Activated CD4-positive, CD25-positive, alpha-beta regulatory T cell treated with anti-CD3 and anti-CD28 coated beads, Interleukin-2, amount 50 U/mL, for 16 hours (primary cell): ENCODE data around the gene COL9A3.

Experiments used
- DNase-seq: peaks from one replicate; pipeline ENCODE4 v3.0.0-alpha.2; 2020; ENCODE audit warnings: low read depth, low spot score

COL9A3 gene

DNA sequence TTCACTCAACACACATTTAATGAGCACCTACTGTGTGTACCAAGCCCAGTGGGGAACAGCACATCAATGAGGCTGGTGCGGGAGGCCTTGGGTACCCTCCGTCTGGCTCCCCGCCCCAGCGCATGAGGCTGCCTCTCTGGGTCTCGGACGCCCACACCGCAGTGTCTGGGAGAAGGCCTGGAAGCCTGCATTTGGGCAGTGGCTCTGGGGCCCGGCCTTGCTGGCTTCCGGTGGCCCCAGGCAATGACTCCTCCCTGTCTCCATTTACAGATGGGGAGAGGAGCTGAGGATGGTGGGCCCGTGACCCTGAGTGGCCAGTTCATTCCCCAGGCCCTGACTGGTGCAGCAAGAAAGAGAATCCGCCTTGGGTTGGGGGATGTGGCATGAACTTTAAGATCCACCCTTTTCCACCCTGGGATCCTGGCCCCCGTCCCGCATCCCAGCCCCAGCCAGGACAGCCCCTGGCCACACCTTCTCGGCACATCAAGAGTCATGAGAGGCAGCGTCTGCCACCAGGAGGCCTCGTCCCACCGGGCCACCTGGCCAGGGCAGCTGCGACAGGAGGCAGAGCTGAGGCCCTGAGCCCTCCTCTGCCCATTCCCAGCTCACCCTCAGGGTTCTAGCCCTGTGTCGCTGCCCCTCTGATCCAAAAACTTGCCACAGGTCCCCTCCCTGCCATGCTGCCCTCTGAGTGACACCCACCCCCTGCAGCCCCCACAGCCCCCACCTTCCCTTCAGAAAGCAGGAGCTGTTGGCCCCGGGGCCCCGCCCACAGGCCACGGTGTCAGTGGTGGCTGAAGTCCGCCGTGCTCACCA, 38.0 kb upstream of the COL9A3 start:
- DNase-seq: no peak

DNA sequence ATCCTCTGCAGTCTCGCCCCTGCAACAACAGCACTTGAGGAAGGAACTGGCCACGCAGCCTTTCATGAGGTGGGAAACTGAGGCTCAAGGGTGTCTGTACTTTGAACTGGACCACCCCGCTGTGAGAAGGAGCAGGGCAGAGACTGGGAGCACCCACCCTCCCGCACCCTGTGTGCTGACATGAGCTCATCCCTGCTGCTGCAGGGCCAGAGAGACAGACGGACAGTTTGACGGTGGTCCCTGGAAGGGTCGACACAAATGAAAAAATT, 37.5 kb upstream of the COL9A3 start:
- DNase-seq: no peak

- no peak for DNase-seq
Measured at GRCh38 chr20:62780204-62780603, 36.6 kb upstream of the COL9A3 start.

- DNase-seq: no peak
Measured at GRCh38 chr20:62780696-62781095, 36.2 kb upstream of the COL9A3 start.

DNA sequence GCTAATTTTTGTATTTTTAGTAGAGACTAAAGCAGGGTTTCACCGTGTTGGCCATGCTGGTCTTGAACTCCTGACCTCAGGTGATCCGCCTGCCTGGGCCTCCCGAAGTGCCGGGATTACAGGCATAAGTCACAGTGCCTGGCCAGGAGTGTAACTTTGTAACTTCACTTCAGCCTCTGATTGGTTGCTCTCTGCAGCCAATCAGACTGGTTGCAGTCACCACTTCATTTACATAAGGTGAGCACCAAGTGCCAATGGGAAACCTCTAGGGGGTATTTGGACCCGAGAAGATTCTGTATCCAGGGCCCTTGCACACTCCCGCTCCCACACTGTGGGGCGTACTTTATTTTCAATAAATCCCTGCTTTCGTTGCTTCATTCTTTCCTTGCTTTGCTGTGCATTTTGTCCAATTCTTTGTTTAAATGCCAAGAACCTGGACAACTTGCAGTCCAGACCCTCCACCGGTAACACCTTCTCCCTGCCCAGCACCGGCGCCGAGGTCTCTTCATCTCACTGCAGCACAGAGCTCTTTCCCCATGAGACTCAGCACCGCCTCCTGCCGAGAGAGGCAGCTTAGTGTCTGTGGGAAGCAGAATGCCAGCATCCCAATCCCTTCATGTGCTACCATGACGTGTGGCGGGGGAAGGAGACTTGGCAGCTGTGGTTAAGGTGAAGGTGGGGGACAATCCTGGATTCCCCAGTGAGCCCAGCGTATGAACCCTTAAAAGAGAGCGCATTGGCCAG, 34.5 kb upstream of the COL9A3 start:
- no peak for DNase-seq

DNA sequence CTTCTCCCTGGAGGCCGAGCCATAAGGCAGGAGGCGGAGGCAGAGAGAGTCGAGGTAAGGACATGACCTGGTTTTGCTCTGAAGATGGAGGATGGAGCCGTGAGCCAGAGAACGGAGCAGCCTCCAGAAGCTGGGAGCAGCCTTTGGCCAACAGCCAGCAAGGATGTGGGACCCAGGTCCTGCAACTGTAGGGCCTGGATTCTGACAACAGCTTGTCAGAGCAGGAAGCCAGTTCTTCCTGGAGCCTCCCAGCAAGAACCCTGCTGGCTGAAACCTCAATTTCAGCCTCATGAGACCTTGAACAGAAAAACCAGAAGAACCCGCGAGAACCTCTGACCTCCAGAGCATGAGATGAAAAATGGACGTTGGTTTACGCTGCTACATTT, 34.0 kb upstream of the COL9A3 start:
- no peak for DNase-seq

DNA sequence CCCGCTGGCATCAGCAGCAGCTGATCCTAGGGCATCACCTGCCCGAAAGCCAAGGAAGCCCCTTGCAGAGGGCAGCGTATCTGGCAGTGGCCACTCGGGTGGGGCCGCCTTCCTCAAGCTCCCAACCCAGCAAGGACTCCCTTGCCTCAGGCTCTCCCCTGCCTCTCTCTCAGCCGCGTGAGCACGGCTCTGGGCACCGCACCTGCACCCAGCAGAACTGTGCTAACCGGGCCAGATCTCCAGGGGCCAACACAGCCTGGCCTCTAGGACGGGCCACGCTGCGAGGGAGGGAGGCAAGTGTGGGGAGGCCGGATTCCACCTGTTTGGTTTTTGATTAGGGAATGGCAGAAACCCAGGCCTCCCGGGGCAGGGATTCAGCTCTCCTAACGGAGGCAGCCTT, 32.4 kb upstream of the COL9A3 start:
- no peak for DNase-seq

- no peak for DNase-seq
Measured at GRCh38 chr20:62785393-62785792, 31.5 kb upstream of the COL9A3 start.

- DNase-seq: no peak
Measured at GRCh38 chr20:62786157-62786556, 30.7 kb upstream of the COL9A3 start.

DNA sequence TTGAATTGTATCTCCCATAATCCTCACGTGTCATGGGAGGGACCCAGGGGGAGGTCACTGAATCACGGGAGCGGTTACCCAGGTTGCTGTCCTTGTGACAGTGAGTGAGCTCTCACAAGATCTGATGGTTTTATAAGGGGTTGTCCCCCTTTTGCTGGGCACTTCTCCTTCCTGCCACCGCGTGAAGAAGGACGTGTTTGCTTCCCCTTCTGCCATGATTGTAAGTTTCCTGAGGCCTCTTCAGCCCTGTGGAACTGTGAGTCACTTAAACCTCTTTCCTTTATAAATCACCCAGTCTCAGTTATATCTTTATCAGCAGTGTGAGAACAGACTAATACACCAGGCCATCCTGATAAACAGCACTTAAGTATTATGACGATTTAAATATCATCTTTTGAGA, 29.5 kb upstream of the COL9A3 start:
- DNase-seq: no peak

GRCh38 chr20:62787866-62788265, 29.0 kb upstream of the COL9A3 start:
- DNase-seq: no peak

DNA sequence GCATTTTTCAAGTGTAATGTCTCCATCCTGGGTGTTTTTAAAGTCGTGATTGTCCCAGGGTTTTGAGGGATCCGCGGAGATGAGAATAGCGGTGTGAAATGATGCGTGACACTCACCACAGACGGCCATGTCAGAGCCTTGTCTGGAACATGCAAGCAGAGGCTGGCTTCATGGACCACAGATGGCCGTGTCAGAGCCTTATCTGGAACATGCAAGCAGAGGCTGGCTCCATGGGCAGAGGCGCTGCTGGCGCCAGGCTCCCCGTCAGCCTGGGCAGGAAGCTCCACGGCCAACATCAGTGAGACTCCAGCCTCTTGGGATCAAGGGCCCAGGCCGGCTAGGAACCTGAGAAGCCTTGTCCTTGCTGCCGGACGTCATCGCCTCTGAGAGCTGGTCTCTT, 28.2 kb upstream of the COL9A3 start:
- DNase-seq: no peak

- no peak for DNase-seq
Measured at GRCh38 chr20:62790075-62790474, 26.8 kb upstream of the COL9A3 start.

DNA sequence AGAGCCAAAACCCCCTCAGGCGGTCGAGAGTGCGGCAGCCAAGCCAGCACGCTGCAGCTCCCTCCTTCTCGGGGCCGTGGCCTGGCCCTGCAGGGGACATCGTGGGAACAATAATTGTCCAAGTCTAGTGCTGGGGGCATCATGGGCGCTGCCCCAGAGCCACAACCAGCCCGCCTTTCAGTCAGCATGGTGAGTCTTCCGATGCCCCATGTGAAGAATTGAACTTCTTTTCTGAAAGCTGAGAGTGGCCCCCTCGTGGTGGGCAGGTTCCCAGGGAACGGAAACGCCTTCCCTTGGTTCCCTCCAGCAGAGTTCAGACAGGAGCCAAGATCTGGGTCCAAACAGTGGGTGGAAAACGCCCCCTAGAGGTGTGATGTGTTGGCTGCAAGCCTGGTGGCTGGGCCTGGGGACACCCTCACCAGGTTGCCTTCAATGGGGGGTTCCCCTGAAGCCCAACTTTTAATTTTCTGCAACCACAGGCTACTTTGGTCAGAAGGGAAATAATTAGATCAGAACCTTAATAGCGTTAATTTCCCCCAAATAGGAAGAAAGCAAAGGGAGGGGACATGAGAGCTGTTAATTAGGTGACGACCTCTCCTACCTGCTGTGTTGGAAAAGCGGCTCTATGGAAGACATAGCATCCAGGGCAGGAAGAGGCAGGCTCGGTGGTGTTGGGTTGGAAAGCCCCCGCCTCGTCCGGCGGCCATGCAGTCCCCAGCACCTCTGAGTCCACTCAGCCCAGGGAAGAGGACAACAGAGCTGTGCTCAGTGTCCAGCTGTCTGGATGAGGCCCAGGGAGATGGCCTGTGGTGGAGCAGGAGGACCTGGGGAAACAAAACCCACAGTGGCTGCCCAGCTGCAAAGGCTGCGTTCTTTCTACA, 25.3 kb upstream of the COL9A3 start:
- DNase-seq: peak; percentile 40

DNA sequence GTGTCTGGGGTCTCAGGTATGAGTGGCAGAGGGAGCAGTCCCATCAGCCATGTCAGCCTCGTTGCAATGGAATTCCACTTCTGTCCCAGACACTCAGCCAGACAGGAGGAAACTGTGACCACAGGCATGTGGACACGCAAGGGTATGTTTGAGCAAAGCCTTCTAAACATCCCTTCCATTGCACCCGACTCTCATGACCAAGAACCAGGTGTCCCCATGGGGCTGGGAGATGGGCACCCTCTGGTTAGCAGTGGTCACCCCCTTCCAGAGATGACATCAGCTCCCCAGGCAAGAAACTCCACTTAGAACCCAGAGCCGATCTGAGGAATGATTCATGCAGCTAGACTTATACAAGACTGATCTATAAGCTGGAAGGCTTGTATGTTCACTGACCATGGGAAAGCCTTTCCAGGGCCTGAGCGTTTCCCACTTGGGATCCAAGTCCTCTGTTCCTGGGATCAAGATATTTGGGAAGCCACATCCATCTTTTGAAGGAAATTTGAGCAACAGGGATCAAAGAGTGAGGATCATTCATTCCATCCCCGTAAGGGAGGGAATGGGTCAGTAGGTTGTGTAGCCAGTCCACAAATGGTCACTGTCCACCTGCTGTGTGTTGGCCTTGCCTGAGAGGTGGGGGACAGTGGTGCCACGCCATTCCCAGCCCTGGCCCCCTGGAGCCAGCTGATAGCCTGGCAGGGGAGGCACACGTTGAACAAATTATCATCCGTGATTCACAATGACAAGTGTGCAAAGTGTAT, 24.5 kb upstream of the COL9A3 start:
- DNase-seq: no peak

GRCh38 chr20:62792940-62793756, 23.7 kb upstream of the COL9A3 start:
- DNase-seq: no peak

GRCh38 chr20:62793757-62794006, 23.2 kb upstream of the COL9A3 start:
- DNase-seq: no peak

DNA sequence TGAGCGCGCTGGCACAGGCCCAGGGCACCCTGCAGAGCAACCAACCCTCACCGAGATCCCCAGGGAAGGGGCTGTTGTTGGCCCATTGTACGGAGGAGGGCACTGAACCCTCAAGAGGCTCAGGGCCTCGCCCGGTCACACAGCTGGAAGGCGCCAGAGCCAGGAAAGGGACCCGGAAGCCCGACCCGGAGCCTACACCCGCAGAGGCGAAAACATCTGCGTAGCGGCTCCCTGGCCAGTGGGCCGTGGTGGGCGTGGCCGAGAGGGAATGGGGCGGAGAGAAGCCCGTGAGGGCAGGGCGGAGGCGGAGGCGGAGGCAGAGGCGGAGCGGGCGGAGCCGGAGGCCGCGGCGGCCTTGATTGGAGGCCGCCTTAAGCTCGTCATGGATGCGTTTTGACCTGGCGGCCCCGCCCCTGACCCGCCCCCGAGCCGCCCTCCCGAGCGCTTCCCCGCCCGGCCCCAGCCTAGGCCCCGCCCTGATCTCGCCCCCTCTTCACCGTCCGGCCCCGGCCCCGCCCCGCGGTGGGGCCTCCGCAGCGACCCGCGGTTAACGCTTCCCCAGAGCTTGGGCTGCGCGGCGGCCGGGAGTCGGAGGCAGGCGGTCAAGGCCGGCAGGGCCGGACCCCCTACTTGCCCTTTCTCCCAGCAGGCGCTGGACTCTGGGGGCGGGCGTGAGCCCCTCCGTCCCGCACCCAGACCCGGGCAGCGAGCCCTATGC, 22.7 kb upstream of the COL9A3 start:
- DNase-seq: peak; percentile 81

- DNase-seq: peak; percentile 29
Measured at GRCh38 chr20:62795023-62795761, 21.7 kb upstream of the COL9A3 start.
